LNCAP (cell line): ENCODE data around the gene PRDX1.

Source experiments
- CTCF ChIP-seq: fragments of 450-650 bp; IDR thresholded peaks from 2 replicates; pipeline ENCODE4 v1.5.1; 2017; ENCODE audit warnings: mild to moderate bottlenecking

PRDX1 gene

GRCh38 chr1:45503462-45504360, 18.0 kb downstream of the PRDX1 start:
- no peak for TF ChIP-seq CTCF

DNA sequence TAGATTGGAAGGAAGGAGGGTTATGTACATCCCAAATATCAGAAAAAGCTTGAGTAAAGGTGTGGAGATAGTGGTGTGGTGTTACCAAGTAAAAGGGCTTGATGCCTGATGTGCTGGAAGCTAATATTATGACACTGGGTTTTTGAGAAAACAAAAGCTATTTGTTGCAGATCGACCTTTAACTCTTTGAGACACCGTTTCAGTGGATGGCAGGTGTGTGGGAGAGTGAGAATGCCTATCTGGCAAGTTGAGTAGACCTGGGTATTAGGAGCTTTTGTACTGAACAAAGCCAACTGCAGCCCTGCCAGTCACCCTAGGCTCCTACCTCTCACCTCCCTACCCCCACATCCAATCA, 20.2 kb downstream of the PRDX1 start:
- TF ChIP-seq CTCF, result no peak

- TF ChIP-seq CTCF, result no peak
These were observed 22.3 kb downstream of the PRDX1 start for GRCh38 chr1:45499415-45499769.

DNA sequence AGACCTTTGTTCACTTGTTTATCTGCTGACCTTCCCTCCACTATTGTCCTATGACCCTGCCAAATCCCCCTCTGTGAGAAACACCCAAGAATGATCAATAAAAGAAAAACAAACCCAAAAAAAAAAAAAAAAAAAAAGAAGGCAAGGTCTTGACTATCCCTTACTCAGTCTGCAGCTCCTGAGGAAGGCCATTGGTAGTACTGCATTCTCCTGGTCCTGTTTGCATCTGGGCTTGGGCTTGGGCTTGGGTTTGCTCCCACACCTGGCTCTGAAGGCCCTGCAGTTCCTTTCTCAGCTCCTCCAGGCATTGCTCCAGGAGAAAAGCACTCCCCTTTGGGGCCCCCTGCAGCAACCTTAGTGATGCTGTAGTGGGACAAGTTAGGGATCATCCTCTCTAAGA, 23.4 kb downstream of the PRDX1 start:
- no peak for TF ChIP-seq CTCF

- TF ChIP-seq CTCF, result peak; percentile 64
These were observed 28.5 kb downstream of the PRDX1 start for GRCh38 chr1:45493116-45493697.

- TF ChIP-seq CTCF, result no peak
These were observed 29.0 kb downstream of the PRDX1 start for GRCh38 chr1:45492691-45493090.

DNA sequence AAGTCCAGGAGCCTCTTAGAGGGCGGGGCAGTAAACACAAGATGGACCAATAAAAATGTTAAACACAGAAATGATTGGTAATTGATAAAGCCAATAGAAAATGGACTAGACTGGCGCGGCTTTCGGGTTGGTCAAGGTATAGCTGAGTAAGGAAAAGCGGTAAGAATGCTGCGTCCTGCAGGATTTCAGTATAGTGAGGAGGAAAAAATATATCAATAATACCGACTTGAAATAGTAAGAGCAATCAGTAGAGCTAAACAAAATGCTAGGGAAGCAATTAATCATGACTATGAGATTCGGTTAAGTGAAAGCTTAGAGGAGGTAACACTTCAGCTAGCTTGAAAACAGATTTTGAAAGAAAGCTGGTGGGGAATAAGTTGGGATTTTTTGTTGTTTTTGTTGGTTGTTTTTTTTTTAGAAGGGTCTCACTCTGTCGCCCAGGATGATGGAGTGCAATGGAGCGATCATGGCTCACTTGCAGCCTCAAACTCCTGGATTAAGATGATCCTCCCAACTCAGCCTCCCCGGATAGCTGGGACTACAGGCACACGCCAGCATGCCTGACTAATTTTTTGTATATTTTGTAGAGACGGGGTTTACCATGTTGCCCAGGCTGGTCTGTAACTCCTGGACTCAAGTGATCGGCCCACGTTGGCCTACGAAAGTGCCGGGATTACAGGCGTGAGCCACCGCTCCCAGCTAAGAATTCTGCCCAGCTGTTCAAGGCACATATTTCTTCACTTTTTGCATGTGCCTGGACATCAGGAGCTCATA, 30.0 kb downstream of the PRDX1 start:
- no peak for TF ChIP-seq CTCF
